Posterior cingulate gyrus (tissue), 11 donors: Measurements from ENCODE around the gene ATP6V1F.

Experiments
- DNase-seq, 10 donors: peaks; one replicate each; pipeline versions ENCODE4 v3.0.0 to v3.0.0-alpha.2; 2020 to 2021; ENCODE audit warnings: mixed read lengths in 3 of 10
- intact Hi-C: fragments of 100-400 bp; cut with DNase I; formaldehyde crosslinking; loops from one replicate; pipeline ENCODE4 v1.15.1; 2023

ATP6V1F gene

GRCh38 chr7:128891110-128891941, 28.7 kb downstream of the ATP6V1F start:
- peak in 4 of 10 donors; percentile 6 to 83 (median 56) for DNase-seq
- intact Hi-C loops, result no loop called here

- intact Hi-C loops, result no loop called here
- DNase-seq, result no peak
Observed at GRCh38 chr7:128891942-128892269, 29.2 kb downstream of the ATP6V1F start.

- intact Hi-C loops, result no loop called here
- peak in 4 of 10 donors; percentile 4 to 74 (median 57) for DNase-seq
Observed at GRCh38 chr7:128892521-128893250, 30.0 kb downstream of the ATP6V1F start.

GRCh38 chr7:128893251-128894100, 30.8 kb downstream of the ATP6V1F start:
- intact Hi-C loops, result no loop called here
- peak in 4 of 10 donors; percentile 3 to 75 (median 60) for DNase-seq

- peak in 2 of 10 donors; percentile 35 to 40 for DNase-seq
- intact Hi-C loops, result no loop called here
Observed at GRCh38 chr7:128894101-128894440, 31.4 kb downstream of the ATP6V1F start.

- intact Hi-C loops, result no loop called here
- peak in 3 of 10 donors; percentile 2 to 21 (median 5) for DNase-seq
Observed at GRCh38 chr7:128895320-128895719, 32.7 kb downstream of the ATP6V1F start.

GRCh38 chr7:128899392-128899791, 36.7 kb downstream of the ATP6V1F start:
- intact Hi-C loops, result no loop called here
- DNase-seq, result no peak

GRCh38 chr7:128900237-128900636, 37.6 kb downstream of the ATP6V1F start:
- no peak for DNase-seq
- intact Hi-C loops, result no loop called here

GRCh38 chr7:128902761-128903585, 40.3 kb downstream of the ATP6V1F start:
- DNase-seq, result peak in 2 of 10 donors; percentile 50 to 67
- intact Hi-C loops, result no loop called here

- intact Hi-C loops, result loop anchor here (2.0 kb wide), 1 partner anchor 187 kb away; no protein-coding TSS in a partner anchor
- peak in 3 of 10 donors; percentile 39 to 67 (median 55) for DNase-seq
Observed at GRCh38 chr7:128903621-128904361, 41.1 kb downstream of the ATP6V1F start.

- intact Hi-C loops, result loop anchor here (2.0 kb wide), 1 partner anchor 186 kb away; no protein-coding TSS in a partner anchor
- peak in 2 of 10 donors; percentile 22 to 37 for DNase-seq
Observed at GRCh38 chr7:128904381-128905197, 41.9 kb downstream of the ATP6V1F start.

- intact Hi-C loops, result no loop called here
- peak in 3 of 10 donors; percentile 4 to 67 (median 63) for DNase-seq
Observed at GRCh38 chr7:128906001-128906765, 43.5 kb downstream of the ATP6V1F start.

- peak in 2 of 10 donors; percentile 37 to 63 for DNase-seq
- intact Hi-C loops, result no loop called here
Observed at GRCh38 chr7:128906766-128907559, 44.3 kb downstream of the ATP6V1F start.

GRCh38 chr7:128908750-128909624, 46.3 kb downstream of the ATP6V1F start:
- peak in 2 of 10 donors; percentile 22 to 44 for DNase-seq
- intact Hi-C loops, result no loop called here
